Tibial nerve (tissue), 4 donors: ENCODE results near the gene RLF. TPM values are rescaled to one million over a fixed set of nuclear protein-coding genes. Genes with fewer than 3 reads are reported as not detected.

Source experiments
- DNase-seq, 2 donors: peaks; one replicate each; pipeline ENCODE4 v3.0.0-alpha.2; 2019; ENCODE audit warnings: low spot score in 2 of 2
- H3K27ac ChIP-seq, 4 donors: fragments of 200-600 bp; sonication (generic) in 3 of 4; one replicate each; pipeline ENCODE4 v1.5.1; 2017 to 2019; ENCODE audit warnings: mild to moderate bottlenecking in 1 of 4
- H3K27me3 ChIP-seq, 2 donors: fragments of 200-600 bp; sonication (generic) in 1 of 2; one replicate each; pipeline versions ENCODE4 v1.5.1 to v1.6.0; 2017 to 2019
- H3K36me3 ChIP-seq, 3 donors: fragments of 200-600 bp; sonication (generic); one replicate each; pipeline ENCODE4 v1.5.1; 2018 to 2019
- H3K4me1 ChIP-seq, 4 donors: fragments of 200-600 bp; sonication (generic) in 3 of 4; one replicate each; pipeline ENCODE4 v1.5.1; 2017 to 2019
- H3K4me3 ChIP-seq, 4 donors: fragments of 200-600 bp; sonication (generic) in 3 of 4; one replicate each; pipeline ENCODE4 v1.5.1; 2017 to 2019; ENCODE audit warnings: mild to moderate bottlenecking in 1 of 4, moderate library complexity in 1 of 4
- H3K9me3 ChIP-seq, 4 donors: fragments of 200-600 bp; sonication (generic) in 3 of 4; one replicate each; pipeline ENCODE4 v1.5.1; 2017 to 2019
- EP300 ChIP-seq, 2 donors: sonication (generic); formaldehyde crosslinking; IDR thresholded peaks; one replicate each; pipeline ENCODE4 v1.6.1; 2017; ENCODE audit warnings: antibody characterized with exemption in 2 of 2, mild to moderate bottlenecking in 1 of 2
- POLR2A ChIP-seq, 2 donors: fragments of 450-650 bp; IDR thresholded peaks; one replicate each; pipeline ENCODE4 v1.6.1; 2017; ENCODE audit warnings: antibody characterized with exemption in 2 of 2, mild to moderate bottlenecking in 2 of 2, moderate library complexity in 2 of 2
- WGBS, 2 donors: methylation state at CpG; one replicate each; pipeline ENCODE4 v1.1.5; 2018; 5-methylcytosine and 5-hydroxymethylcytosine counted together
- total RNA-seq, 4 donors: library from RNA; depleted of rRNA; stranded (reverse); fragments of >200 nt; gene quantifications; one replicate each; pipeline ENCODE4 v1.1.0, GENCODE V29; 2016
- TF ChIP-seq, protein P1 (sequence below), 5 experiments: fragments of 200-600 bp in 3 of 5; fragments of 450-650 bp in 2 of 5; sonication (generic) in 3 of 5; IDR thresholded peaks; one replicate each; pipeline ENCODE4 v1.5.1; 2016 to 2019; ENCODE audit warnings: antibody characterized with exemption in 5 of 5, mild to moderate bottlenecking in 3 of 5, moderate library complexity in 2 of 5

The RLF gene
- total RNA-seq, 4 donors from 2014 or later: 20.1 to 23.5 (median 21.5) TPM

DNA sequence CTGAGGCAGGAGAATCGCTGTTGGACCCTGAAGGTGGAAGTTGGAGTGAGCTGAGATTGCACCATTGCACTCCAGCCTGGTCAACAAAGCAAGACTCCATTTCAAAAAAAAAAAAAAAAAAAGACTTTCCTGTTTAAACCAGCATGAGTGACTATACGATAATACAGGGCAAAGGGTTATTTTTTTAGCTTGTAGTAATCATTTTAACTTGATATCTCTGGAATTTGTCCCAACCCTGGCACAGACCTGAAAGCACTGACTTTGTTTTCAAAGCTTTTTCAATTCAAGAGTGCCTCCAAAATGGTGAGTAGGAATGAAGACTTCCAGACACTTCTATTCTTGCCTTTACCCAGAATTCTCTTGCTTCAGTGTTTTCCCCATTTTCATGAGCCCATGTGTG is 82.2 kb downstream of the RLF start:
- Histone ChIP-seq H3K4me1 (no peaks in the 10 kb centered on the region), H3K27ac (no peak overlapping the region), H3K27me3 (no peaks in the 10 kb centered on the region), H3K9me3 (no peaks in the 10 kb centered on the region), H3K36me3 (peaks cover 0 to 8% (median 0%) of the 10 kb centered on the region in 3 donors), H3K4me3 (no peak overlapping the region)
- TF ChIP-seq EP300 (IDR thresholded peaks at IDR 0.05): no peak
- TF ChIP-seq, protein P1, sequence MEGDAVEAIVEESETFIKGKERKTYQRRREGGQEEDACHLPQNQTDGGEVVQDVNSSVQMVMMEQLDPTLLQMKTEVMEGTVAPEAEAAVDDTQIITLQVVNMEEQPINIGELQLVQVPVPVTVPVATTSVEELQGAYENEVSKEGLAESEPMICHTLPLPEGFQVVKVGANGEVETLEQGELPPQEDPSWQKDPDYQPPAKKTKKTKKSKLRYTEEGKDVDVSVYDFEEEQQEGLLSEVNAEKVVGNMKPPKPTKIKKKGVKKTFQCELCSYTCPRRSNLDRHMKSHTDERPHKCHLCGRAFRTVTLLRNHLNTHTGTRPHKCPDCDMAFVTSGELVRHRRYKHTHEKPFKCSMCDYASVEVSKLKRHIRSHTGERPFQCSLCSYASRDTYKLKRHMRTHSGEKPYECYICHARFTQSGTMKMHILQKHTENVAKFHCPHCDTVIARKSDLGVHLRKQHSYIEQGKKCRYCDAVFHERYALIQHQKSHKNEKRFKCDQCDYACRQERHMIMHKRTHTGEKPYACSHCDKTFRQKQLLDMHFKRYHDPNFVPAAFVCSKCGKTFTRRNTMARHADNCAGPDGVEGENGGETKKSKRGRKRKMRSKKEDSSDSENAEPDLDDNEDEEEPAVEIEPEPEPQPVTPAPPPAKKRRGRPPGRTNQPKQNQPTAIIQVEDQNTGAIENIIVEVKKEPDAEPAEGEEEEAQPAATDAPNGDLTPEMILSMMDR (IDR thresholded peaks at IDR 0.05): no peak
- TF ChIP-seq POLR2A (IDR thresholded peaks at IDR 0.05): no peak
- 54 to 57% methylated on average over 2 of the region's 2 CpGs for WGBS, 2 donors
- no peak for DNase-seq

DNA sequence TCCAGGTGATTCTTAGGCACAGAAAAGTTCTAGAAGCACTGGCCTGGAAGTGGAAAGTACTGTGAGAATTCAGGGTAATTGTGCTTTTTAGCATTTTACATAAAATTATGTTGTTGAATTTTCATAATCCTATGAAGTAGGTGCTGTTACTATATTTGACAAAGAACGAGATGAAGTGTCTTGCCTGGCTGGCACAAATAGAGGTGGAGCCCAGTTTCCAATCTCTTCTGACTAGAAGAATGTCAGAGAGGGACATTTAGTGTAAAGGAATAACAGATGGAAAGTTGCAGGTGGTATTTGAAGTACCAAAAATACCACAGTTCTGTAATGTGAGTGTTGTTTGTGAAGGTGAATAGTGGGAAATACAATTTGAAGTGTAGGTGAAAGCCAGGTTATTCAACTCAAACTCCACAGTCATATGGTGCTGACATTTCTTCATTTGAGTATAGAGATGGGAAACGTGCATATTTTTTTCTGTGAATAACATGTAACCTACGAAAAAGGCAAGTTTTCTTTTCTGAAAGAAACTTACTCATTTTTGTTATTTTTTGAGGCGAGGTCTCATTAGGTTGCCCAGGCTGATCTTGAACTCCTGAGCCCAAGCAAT is 83.1 kb downstream of the RLF start:
- Histone ChIP-seq H3K36me3 (peaks cover 0 to 2% (median 0%) of the 10 kb centered on the region in 3 donors), H3K4me1 (no peaks in the 10 kb centered on the region), H3K9me3 (no peaks in the 10 kb centered on the region), H3K27me3 (no peaks in the 10 kb centered on the region), H3K4me3 (no peak overlapping the region), H3K27ac (no peak overlapping the region)
- DNase-seq: no peak
- 63 to 72% methylated on average over 4 of the region's 4 CpGs for WGBS, 2 donors
- no peak for TF ChIP-seq EP300 (IDR thresholded peaks at IDR 0.05)
- TF ChIP-seq, protein P1 (IDR thresholded peaks at IDR 0.05): no peak
- no peak for TF ChIP-seq POLR2A (IDR thresholded peaks at IDR 0.05)

DNA sequence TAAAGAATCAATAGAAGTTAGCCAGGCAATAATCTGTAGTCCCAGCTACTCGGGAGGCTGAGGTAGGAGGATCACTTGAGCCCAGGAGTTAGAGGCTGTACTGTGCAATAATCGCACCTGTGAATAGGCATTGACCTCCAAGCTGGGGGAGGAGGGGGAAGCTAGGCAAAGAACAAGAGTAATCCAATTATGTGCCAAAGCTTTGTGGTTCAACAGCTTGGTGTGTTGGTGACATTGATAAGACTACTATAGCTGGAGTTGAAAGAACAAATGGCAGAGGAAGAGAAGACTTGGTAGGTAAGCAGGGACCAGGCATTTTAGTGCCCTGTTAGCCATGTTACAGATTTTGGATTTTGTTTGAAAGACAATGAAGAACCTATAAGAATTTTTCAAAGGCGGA is 84.5 kb downstream of the RLF start:
- no peak for TF ChIP-seq POLR2A (IDR thresholded peaks at IDR 0.05)
- TF ChIP-seq, protein P1 (IDR thresholded peaks at IDR 0.05): no peak
- no peak for TF ChIP-seq EP300 (IDR thresholded peaks at IDR 0.05)

DNA sequence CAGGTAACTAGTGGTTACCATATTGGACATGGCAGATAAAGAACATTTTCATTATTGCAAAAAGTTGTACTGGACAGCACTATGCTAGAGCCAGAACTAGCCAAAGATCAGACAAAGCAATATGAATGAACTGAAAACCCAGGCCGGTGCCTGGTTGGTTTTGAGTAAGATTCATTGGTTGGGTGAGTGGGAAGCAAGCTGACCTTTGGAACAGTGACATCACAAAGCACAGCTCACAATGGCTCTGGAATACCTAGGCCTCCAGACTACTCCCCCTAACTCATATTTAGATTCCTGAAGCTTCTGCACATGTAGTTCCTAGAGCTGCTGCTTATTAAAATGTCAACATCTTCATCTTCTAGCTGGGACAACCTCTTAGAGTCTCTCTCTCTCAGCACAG is 86.5 kb downstream of the RLF start, which contains the start of gene TMCO2:
TSS of gene TMCO2 (plus strand) at position 283 of the 400 bp plus-strand sequence. CDS start at position 340, 57 bp downstream.
- no peak for DNase-seq
- H3K36me3 ChIP-seq: no peaks in the 10 kb centered on the region
- H3K4me1 ChIP-seq: no peaks in the 10 kb centered on the region
- no peaks in the 10 kb centered on the region for H3K9me3 ChIP-seq
- TF ChIP-seq EP300 (IDR thresholded peaks at IDR 0.05): no peak
- TF ChIP-seq, protein P1 (IDR thresholded peaks at IDR 0.05): no peak
- no peak for TF ChIP-seq POLR2A (IDR thresholded peaks at IDR 0.05)
- H3K27ac ChIP-seq: no peak within 1 kb of the TSS
- no peak within 1 kb of the TSS for H3K4me3 ChIP-seq
- 56 to 62% methylated on average over 1 of the region's 1 CpG for WGBS, 2 donors
- no peaks in the 10 kb centered on the region for H3K27me3 ChIP-seq

More for the DNA sequence above, 84.5 kb downstream of the RLF start:
- Histone ChIP-seq H3K27ac (no peak overlapping the region), H3K9me3 (no peaks in the 10 kb centered on the region), H3K4me1 (no peaks in the 10 kb centered on the region), H3K4me3 (no peak overlapping the region), H3K27me3 (no peaks in the 10 kb centered on the region), H3K36me3 (no peaks in the 10 kb centered on the region)
- 93 to 96% methylated on average over 3 of the region's 3 CpGs for WGBS, 2 donors
- no peak for DNase-seq

DNA sequence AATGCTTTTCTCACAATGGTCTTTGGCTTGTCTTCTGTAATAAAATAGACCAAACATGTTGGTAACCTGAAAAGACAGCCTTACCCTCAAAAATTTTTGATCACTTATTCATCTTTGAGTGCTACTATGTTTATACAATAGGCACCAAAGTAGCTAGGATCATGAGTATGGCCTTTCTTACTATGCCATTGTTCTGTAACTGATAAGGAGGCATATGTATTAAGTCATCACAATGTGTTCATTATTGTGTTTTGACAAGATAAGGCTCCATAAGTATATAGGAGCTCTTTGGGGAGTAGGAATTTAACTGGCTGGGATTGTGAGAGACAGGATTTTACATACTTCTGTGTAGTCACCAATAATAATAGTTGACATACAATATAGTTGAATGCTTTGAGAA is 87.2 kb downstream of the RLF start:
- Histone ChIP-seq H3K9me3 (no peaks in the 10 kb centered on the region), H3K27me3 (no peaks in the 10 kb centered on the region), H3K4me1 (no peaks in the 10 kb centered on the region), H3K27ac (no peak overlapping the region), H3K36me3 (no peaks in the 10 kb centered on the region), H3K4me3 (no peak overlapping the region)
- no peak for TF ChIP-seq POLR2A (IDR thresholded peaks at IDR 0.05)
- no peak for TF ChIP-seq EP300 (IDR thresholded peaks at IDR 0.05)
- TF ChIP-seq, protein P1 (IDR thresholded peaks at IDR 0.05): no peak
- no peak for DNase-seq
